HL-60 (cell line): ENCODE data around the gene MYO1E.

ENCODE experiments used
- DNase-seq, 2 experiments: peaks; one replicate each; pipeline ENCODE4 v3.0.0-alpha.2; 2010 to 2020; ENCODE audit warnings: low read depth in 1 of 2, low spot score in 1 of 2
- H3K27ac ChIP-seq: fragments of 250-450 bp; sonication (Bioruptor Pico); replicated peaks from 2 replicates; pipeline ENCODE4 v1.5.1; 2020; ENCODE audit warnings: mild to moderate bottlenecking, moderate library complexity
- H3K27me3 ChIP-seq: fragments of 250-450 bp; sonication (Bioruptor Pico); 2 replicates; pipeline ENCODE4 v1.5.1; 2021; ENCODE audit warnings: mild to moderate bottlenecking, moderate library complexity; ENCODE audit not compliant: insufficient read depth, poor library complexity, severe bottlenecking
- H3K4me3 ChIP-seq: replicated peaks from 2 replicates; pipeline ENCODE4 v1.5.1; 2011; ENCODE audit warnings: mild to moderate bottlenecking, control low read depth, low read length; ENCODE audit not compliant: insufficient read depth
- CTCF ChIP-seq: IDR thresholded peaks from one replicate; pipeline ENCODE4 v1.5.1; 2011; ENCODE audit warnings: low read length, control low read depth, inconsistent platforms; ENCODE audit not compliant: insufficient read depth
- GABPA ChIP-seq: IDR thresholded peaks from 2 replicates; pipeline ENCODE4 v1.6.1; 2012; ENCODE audit warnings: low read depth
- POLR2AphosphoS5 ChIP-seq: IDR thresholded peaks from 2 replicates; pipeline ENCODE4 v1.6.1; 2012; ENCODE audit warnings: low read depth
- REST ChIP-seq: IDR thresholded peaks from 2 replicates; pipeline ENCODE4 v1.6.1; 2012; ENCODE audit warnings: low read depth; ENCODE audit not compliant: insufficient replicate concordance
- SPI1 ChIP-seq: IDR thresholded peaks from 2 replicates; pipeline ENCODE4 v1.6.1; 2012; ENCODE audit warnings: low read depth, mild to moderate bottlenecking, borderline replicate concordance

MYO1E gene

GRCh38 chr15:59221511-59222505, 150.9 kb downstream of the MYO1E start:
- Histone ChIP-seq H3K27ac (no peak overlapping the region), H3K27me3 (peaks cover 3% of the 10 kb centered on the region), H3K4me3 (no peak overlapping the region)
- DNase-seq: no peak
- TF ChIP-seq SPI1 (no peak), GABPA (no peak), REST (no peak), CTCF (no peak), POLR2AphosphoS5 (no peak)

- DNase-seq: no peak
- Histone ChIP-seq H3K27me3 (peaks cover 3% of the 10 kb centered on the region), H3K27ac (no peak overlapping the region), H3K4me3 (no peak overlapping the region)
- TF ChIP-seq SPI1 (no peak), GABPA (no peak), REST (no peak), CTCF (no peak), POLR2AphosphoS5 (no peak)
Observed at GRCh38 chr15:59218710-59219109, 154.0 kb downstream of the MYO1E start.

GRCh38 chr15:59217876-59218498, 154.7 kb downstream of the MYO1E start:
- Histone ChIP-seq H3K27ac (no peak overlapping the region), H3K27me3 (peaks cover 3% of the 10 kb centered on the region), H3K4me3 (no peak overlapping the region)
- DNase-seq: no peak
- TF ChIP-seq POLR2AphosphoS5: no peak
- no peak for TF ChIP-seq REST
- TF ChIP-seq GABPA: no peak
- no peak for TF ChIP-seq CTCF
- no peak for TF ChIP-seq SPI1
